ENCODE data around the gene WBP4. TPM values are rescaled to one million over a fixed set of nuclear protein-coding genes. Genes with fewer than 3 reads are reported as not detected.

WBP4 gene
- total RNA-seq, 6 experiments from 2014 or later, result 3.8 to 6.9 (median 4.6) TPM

DNA sequence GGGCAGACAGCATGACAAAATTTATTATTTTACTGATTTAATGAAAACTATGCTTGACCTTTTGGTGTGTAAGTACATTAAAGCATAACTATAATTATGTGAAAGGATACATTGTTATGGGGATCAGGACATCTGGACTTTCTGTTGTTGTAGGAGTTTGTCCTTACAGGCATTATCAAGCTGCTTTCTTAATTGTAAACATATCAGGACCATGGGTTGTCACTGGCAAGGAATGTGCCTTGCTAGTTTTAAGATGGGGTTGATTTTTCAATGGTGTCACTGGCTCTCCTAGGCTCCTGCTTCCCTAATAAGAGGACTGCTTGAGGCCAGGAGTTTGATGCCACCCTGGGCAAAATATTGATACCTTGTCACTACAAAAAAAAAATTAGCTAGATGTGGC, 38.7 kb downstream of the WBP4 start:
- ATAC-seq, result no peak
- DNase-seq, result no peak
- intact Hi-C loops (cut with DNase I), result no loop called here
- TF ChIP-seq POLR2A (IDR thresholded peaks at IDR 0.05) (no peak), CTCF (IDR thresholded peaks at IDR 0.05) (no peak)
- Histone ChIP-seq H3K36me3 (no peaks in the 10 kb centered on the region), H3K4me1 (peaks cover 0 to 13% (median 0%) of the 10 kb centered on the region in 4 donors), H3K27me3 (no peaks in the 10 kb centered on the region), H3K4me3 (no peak overlapping the region), H3K27ac (no peak overlapping the region), H3K9me3 (no peaks in the 10 kb centered on the region)

- Histone ChIP-seq H3K27ac (no peak overlapping the region), H3K9me3 (no peaks in the 10 kb centered on the region), H3K4me3 (no peak overlapping the region), H3K36me3 (no peaks in the 10 kb centered on the region), H3K4me1 (no peaks in the 10 kb centered on the region), H3K27me3 (no peaks in the 10 kb centered on the region)
- 46% methylated on average over 3 of the region's 15 CpGs for WGBS (ENCODE audit: insufficient coverage, low coverage, low lambda C conversion rate, missing lambda C conversion rate)
- DNase-seq (no peak), ATAC-seq (no peak)
- TF ChIP-seq POLR2A (IDR thresholded peaks at IDR 0.05) (no peak), CTCF (IDR thresholded peaks at IDR 0.05) (no peak)
- intact Hi-C loops (cut with DNase I), result no loop called here
These were observed 45.8 kb downstream of the WBP4 start for GRCh38 chr13:41107104-41107571.

DNA sequence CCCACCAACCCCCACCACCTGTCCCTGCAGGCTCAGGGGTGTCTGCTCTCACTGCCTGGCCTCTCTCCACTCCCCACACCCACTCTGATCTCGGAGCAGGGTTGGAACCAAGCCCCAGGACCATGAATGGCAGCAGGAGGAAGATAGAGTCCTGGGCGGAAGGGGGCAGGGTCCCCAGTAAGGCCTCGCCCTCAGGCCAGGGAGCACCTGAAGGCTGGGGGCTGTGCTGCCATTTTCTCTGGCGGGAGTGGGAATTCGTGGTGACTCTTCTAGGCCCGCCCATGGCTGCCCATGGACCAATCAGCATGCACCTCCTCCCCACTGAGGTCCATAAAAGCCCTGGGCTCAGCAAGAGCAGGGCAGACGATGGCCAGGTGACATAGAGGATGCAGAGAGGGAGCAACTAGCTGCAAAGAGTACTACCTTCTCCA, 46.3 kb downstream of the WBP4 start:
- WGBS (ENCODE audit: insufficient coverage, low coverage, low lambda C conversion rate, missing lambda C conversion rate), result 100% methylated on average over 1 of the region's 7 CpGs

GRCh38 chr13:41111454-41111853, 50.1 kb downstream of the WBP4 start:
- H3K27ac ChIP-seq, result no peak overlapping the region
- no peaks in the 10 kb centered on the region for H3K27me3 ChIP-seq
- intact Hi-C loops (cut with DNase I), result no loop called here
- DNase-seq (no peak), ATAC-seq (no peak)
- TF ChIP-seq CTCF (IDR thresholded peaks at IDR 0.05), result no peak
- TF ChIP-seq POLR2A (IDR thresholded peaks at IDR 0.05), result no peak
- H3K4me3 ChIP-seq, result no peak overlapping the region
- H3K36me3 ChIP-seq, result no peaks in the 10 kb centered on the region
- H3K4me1 ChIP-seq, result no peaks in the 10 kb centered on the region
- 78% methylated on average over 7 of the region's 7 CpGs for WGBS (ENCODE audit: insufficient coverage, low coverage, low lambda C conversion rate, missing lambda C conversion rate)
- H3K9me3 ChIP-seq, result no peaks in the 10 kb centered on the region

More for the DNA sequence above, 46.3 kb downstream of the WBP4 start:
- intact Hi-C loops (cut with DNase I), result no loop called here
- TF ChIP-seq CTCF (IDR thresholded peaks at IDR 0.05), result no peak
- TF ChIP-seq POLR2A (IDR thresholded peaks at IDR 0.05), result no peak
- H3K4me1 ChIP-seq, result no peaks in the 10 kb centered on the region
- H3K4me3 ChIP-seq, result no peak overlapping the region
- H3K9me3 ChIP-seq, result no peaks in the 10 kb centered on the region
- ATAC-seq, result no peak
- no peak overlapping the region for H3K27ac ChIP-seq
- DNase-seq, result no peak
- H3K36me3 ChIP-seq, result no peaks in the 10 kb centered on the region
- no peaks in the 10 kb centered on the region for H3K27me3 ChIP-seq

DNA sequence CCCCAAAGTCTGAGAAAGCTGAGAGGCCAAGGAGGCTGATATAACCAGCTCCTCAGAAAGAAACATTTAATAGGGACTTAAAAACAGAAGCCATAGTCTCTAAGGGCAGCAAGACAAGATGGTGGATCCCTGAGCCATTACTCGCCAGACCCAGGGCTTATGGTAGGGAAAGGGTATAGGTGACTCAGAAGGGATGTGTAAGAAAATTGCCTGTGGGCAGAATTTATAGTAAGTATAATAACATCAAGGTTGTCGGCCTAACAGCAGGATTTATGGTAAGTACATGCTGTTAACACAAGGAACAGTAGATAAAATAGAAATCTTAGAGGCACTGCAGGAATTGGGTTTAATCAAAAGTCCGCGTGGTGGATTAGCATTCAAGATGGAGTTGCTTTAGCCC, 56.6 kb downstream of the WBP4 start:
- no peak for TF ChIP-seq CTCF (IDR thresholded peaks at IDR 0.05)
- TF ChIP-seq POLR2A (IDR thresholded peaks at IDR 0.05), result no peak
- Histone ChIP-seq H3K27ac (no peak overlapping the region), H3K9me3 (no peaks in the 10 kb centered on the region), H3K4me1 (no peaks in the 10 kb centered on the region), H3K36me3 (no peaks in the 10 kb centered on the region), H3K4me3 (no peak overlapping the region), H3K27me3 (no peaks in the 10 kb centered on the region)
- DNase-seq (no peak), ATAC-seq (no peak)
- intact Hi-C loops (cut with DNase I), result no loop called here
- WGBS (ENCODE audit: insufficient coverage, low coverage, low lambda C conversion rate, missing lambda C conversion rate), result 90% methylated on average over 4 of the region's 4 CpGs

All from right lobe of liver (tissue), 6 donors.